Prostate gland (tissue), 2 donors: ENCODE measurements around the gene INPP5B.

Experiments
- CTCF ChIP-seq, 4 experiments: fragments of 200-600 bp in 2 of 4; fragments of 450-650 bp in 2 of 4; sonication (generic) in 2 of 4; IDR thresholded peaks; 1 replicate in 3 of 4; 2 replicates in 1 of 4; pipeline ENCODE4 v1.5.1; 2016 to 2019; ENCODE audit warnings: antibody characterized with exemption in 4 of 4, mild to moderate bottlenecking in 2 of 4, moderate library complexity in 2 of 4
- POLR2A ChIP-seq: fragments of 450-650 bp; IDR thresholded peaks from one replicate; pipeline ENCODE4 v1.6.1; 2016; ENCODE audit warnings: antibody characterized with exemption, mild to moderate bottlenecking

DNA sequence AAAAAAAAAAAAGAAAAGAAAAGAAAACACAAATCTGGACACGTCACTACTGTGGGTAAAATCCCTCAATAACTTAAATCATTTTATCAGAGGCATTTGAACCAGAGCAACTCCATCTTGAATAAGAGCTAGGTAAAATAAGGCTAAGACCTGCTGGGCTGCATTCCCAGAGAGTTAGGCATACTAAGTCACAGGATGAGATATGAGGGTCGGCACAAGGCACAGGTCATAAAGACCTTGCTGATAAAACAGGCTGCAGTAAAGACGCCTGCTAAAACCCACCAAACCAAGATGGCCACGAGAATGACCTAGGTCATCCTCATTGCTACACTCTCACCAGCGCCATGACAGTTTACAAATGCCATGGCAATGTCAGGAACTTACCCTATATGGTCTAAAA is 43.9 kb downstream of the INPP5B start:
- TF ChIP-seq CTCF (IDR thresholded peaks at IDR 0.05) (no peak), POLR2A (no peak)
